ENCODE data around the gene KCNMB1.

Gene KCNMB1

DNA sequence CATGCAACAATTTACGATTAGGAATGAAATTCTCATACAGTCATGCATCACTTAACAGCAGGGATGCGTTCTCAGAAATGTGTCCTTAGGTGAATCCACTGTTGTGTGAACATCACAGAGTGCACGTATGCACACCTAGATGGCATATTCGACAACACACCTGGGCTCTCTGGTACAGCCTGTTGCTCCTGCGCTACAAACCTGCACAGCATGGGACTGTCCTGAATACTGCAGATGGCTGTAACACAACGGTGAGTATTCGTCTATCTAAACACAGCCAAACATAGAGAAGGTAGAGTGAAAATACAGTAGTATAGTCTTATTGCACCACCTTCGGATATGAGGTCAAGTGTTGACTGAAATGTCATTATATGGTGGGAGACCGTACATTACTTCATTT is 47.6 kb downstream of the KCNMB1 start:
- no peak for DNase-seq (ENCODE audit: low read depth in 2 of 2)

DNA sequence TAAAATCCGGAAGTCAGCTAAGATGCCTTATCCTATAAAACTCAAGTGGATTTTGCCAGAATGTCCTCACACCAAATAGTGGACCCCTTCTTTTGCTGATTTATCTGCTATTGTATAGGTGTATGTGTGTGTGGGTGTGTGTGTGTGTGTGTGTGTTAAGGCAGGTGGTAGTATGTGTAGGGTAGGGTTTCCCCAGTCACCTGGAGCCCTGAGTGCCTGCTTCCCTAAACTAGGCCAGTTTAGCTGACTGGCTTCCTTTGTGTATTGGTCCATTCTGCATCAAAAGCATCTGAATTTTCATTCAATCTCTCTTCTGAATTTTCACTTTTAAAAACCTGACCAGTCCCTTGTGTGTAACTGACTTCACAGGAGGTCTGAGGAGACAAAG is 49.4 kb downstream of the KCNMB1 start:
- no peak for DNase-seq (ENCODE audit: low read depth in 2 of 2)

DNA sequence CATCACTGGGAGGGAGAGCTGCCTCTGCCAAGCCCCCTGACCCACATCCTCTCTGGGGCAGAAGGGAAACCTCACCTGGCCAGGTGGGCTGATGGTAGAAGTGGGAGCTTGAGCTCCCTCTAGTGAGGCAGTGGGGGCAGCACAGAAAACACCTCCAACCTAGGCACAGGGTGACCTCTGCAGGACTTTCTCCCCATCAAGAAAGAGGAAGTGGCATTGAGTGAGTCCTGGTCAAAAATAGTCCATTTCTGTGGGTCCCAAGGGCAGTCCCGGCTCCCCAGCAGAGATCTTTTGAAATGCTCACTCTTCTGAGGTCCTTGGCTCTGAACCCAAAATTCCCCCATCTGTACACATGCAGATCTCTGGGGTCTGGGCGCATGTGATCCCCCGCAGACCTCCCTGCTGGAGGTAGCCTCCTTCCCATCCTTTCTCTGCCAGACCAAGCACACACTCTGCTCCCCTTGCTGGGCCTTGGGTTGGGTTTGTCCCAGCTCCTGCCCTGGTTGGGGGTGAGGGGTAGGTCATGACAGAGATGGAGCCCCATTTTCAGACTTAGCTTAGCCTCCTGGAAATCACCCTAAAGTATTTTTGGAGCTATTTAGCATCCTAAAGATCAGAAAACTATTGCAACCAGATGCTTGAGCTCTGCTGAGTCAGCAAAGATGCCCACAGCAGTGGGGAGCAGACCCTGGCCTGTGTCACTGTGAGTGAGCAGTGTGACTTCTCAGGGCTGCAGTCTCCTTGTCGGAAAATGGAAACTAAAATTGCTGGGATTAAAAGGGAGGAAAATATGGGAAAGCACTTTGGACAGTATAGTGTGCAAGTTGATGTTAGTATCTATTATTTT is 50.0 kb downstream of the KCNMB1 start:
- DNase-seq (ENCODE audit: low read depth in 2 of 2), result no peak

DNA sequence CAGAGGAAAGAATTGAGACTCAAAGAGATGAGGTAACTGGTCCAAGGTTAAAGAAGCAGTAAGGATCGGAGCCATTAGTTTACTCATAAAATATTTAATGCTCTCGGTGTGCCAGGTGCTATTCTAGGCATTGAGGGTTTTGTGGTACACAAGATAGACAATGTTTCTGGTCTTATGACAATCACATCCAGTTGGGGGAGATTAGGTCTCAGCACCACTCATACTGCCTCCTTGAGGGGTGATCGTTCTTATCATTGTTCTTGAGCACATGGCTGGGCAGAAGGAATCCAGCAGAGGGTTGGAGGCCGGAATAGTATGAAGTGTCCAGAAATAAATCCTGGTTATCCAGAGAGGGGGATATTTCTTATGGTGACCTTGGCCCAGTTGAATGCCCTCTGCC is 50.9 kb downstream of the KCNMB1 start:
- DNase-seq (ENCODE audit: low read depth in 2 of 2), result no peak

DNA sequence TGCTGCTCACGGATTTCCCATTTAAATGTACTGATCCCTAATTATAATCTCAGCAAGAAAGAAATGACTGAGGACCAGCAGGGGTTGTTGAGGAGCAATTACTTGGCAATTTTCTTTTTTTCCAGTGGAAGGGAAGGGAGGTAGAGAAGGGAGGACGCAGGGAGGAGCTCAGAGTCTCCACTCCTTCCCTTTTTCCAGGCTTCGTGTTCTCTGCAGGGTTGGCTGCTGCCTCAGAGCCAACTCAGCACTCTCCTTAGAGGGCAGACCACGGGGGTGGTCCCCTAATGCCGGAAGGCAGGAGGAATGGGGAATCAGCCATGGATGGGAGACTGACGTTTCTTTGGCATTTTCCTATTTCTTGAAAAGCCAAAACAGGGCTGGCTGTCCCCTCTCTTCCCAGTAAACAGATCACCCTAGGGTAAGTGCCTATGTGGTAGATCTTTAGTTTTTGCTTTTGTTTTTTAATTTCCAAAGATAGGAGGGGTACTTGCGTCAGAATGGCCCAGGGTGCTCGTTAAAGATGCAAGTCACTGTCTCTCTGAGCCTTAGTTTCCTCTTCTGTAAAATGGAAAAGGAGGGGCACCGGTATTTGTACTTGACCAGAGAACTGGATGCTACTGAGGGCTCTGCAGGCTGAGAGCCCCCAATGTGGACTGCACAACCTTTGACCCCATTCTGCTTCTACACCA is 52.0 kb downstream of the KCNMB1 start:
- no peak for DNase-seq (ENCODE audit: low read depth in 2 of 2)

DNA sequence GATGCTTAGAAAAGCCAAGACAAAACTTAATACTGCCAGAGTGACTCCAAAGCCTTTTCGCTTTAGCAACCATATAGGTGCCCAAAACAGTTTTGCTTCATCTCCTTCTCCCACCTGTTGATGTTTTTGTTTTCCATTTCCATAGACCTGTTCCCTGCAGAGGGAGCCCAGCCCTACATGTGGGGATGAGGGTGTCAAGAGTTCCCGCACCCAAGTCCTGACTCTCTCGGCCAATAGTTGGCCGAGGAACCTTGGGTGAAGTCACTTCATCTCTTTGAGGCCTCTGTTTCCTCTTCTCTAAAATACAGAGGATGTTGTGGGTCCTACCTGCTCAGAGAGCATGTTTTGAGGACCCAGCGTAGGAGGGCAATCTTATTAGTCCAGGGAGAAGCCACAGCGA is 53.1 kb downstream of the KCNMB1 start:
- DNase-seq (ENCODE audit: low read depth in 2 of 2), result no peak

DNA sequence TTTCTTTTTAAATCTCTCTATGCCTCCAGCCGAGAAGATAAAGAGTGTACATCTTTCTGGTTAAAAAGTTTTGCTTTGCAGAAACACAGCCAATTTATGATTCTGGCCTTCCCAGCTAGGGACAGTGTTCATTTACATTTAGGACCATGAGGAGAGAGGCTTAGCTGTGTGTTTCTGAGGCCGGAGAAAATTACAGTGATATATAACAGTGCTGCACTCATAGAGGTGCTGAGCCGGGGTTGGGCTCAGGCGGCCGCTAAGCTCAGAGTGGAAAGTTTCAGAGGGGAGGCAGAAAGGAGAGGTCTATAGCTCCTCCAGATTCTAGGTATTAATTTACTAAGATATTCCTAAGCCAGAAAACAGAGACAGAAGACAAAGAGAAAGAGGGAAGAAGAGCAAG is 54.5 kb downstream of the KCNMB1 start:
- DNase-seq (ENCODE audit: low read depth in 2 of 2), result no peak

DNA sequence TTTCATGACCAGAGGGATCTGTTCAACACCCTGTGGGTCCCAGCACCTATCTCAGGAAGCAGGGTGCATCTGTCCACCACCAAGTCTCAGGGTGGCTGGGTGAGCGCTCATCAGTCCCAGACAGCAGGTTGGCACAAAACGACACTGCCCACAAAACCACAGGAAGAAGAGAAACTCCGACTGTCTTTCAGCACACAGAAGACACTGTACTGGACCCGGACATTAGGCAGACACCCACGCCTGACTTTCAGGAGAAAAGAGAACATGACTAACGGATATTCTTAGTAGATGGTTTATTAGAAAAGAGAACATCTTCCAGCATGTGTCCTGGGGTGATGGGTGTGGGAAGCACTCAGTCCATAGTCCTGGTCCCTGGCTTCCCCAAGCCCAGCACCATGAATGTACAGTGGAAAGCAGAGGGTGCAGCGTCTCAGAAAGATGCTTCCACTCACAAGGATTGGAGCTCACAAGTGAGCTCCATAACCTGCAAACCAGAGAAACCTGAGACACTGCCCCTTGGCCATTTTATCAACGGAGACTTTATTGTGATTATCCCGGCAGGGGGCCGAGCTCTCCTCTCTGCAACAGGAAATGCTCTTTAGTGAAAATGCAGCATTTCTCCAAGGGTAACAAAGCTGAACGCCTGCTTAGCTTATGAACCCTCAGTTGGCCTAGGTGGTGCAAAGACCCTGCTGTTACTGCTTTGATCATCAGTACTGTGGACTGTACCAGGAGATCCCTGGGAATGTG is 55.8 kb downstream of the KCNMB1 start:
- no peak for DNase-seq (ENCODE audit: low read depth in 2 of 2)

DNA sequence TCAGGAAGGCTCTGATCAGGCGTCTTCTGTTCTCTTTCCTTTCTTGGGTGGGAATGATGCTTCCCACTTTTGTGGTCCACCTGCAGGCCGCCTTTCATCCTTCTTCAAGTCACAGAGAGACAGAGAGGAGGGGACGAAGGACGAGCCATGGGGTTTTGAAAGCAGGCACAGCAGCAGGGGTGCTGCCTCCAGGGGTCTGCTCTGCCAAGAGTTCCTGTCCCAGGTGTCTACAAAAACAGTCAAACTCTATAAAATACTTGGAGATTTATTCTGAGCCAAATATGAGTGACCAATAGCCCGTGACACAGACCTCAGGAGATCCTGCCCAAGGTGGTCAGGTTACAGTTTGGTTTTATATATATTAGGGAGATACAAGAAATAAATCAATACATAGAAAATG is 57.1 kb downstream of the KCNMB1 start:
- no peak for DNase-seq (ENCODE audit: low read depth in 2 of 2)

DNA sequence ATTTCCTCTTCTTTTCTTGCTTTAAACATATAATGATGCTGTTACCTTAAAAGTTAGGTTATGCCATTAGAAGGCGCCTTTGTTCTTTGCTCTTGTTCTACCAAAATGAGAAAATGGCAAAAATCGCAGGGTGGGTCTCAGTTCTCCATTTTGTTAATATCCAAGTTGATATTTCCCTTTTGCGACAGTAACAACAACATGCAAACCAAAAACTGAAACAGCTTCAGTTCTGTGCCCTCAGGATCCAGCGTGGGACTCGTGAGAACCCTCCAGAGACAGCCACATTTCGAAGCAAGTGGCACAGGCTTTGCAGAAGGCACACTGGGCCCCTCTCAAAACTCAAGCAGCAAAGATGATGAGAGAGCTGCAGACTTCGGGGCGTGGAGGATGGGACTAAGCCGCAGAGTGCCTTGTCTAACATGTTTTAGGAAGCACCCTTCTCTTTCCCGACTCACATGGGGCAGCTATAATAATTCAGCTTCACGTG is 58.6 kb downstream of the KCNMB1 start:
- no peak for DNase-seq (ENCODE audit: low read depth in 2 of 2)

DNA sequence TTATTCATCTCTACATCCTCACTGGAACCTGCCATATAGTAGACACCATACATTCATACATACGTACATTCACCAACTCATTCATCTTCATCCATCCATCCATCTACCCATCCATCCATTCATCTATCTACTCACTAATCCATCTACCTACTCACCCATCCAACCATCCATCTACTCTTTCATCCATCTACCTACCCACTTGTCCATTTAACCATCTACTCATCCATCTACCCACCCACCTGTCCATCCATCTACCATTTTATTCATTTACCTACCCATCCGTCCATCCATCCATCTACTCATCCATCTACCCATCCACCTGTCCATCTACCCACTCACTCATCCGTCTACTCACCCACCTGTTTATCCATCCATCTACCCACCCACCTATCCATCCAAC is 59.6 kb downstream of the KCNMB1 start:
- no peak for DNase-seq (ENCODE audit: low read depth in 2 of 2)

DNA sequence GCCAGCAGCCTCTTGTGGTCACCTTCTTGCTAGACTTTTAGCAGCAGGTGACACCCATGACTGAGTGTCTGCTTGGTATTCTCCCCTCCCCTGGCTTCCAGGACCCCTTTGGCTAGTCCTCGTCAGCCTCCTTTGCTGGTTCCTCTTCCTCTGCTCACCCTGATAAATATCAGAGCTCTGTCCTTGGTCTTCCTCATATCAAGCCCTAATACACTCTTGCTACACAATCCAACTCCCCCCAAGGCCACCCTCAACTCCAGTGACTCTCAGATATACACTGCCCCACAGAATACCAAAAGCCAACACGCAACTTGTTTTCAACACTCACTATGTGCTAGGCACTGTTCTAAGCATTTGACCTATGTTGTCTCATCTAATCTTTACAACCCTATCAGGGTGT is 61.3 kb downstream of the KCNMB1 start:
- no peak for DNase-seq (ENCODE audit: low read depth in 2 of 2)

DNA sequence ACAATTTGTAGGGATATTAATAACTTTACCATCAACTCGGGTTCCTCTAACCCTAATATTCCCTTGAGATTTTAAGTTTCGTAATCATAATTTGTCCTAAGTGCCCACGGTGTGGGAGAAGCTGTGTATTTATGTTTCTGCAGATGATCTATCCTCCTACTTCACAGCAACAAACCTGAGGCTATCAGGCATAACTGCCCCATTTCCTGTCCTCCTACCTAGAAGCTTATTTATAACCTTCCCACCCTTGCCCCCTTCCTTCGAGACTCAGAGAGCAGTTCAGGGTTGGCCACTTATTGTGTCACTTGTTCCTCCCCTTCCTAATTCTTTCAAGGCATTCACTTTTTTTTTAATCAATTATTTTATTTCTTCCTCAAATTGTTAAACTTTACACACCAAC is 62.0 kb downstream of the KCNMB1 start:
- no peak for DNase-seq (ENCODE audit: low read depth in 2 of 2)

Data from fibroblast of skin of left quadriceps (primary cell).